DMS153 treated with DMSO at 0.1 percent for 48 hours (cell line): ENCODE data around the gene HDGF.

Experiments used
- DNase-seq: peaks from one replicate; lab custom pipeline; 2025; ENCODE audit not compliant: unreplicated experiment; lab: John Stamatoyannopoulos, UW

The HDGF gene

GRCh38 chr1:156725683-156726280 is 25.7 kb downstream of the HDGF start:
- DNase-seq: peak; percentile 96

- DNase-seq: no peak
Measured at GRCh38 chr1:156721535-156721934, 29.9 kb downstream of the HDGF start.

- no peak for DNase-seq
Measured at GRCh38 chr1:156721131-156721530, 30.3 kb downstream of the HDGF start.

- no peak for DNase-seq
Measured at GRCh38 chr1:156717351-156717750, 34.1 kb downstream of the HDGF start.

GRCh38 chr1:156714830-156715229 is 36.6 kb downstream of the HDGF start:
- no peak for DNase-seq

GRCh38 chr1:156712626-156713025 is 38.8 kb downstream of the HDGF start:
- no peak for DNase-seq

GRCh38 chr1:156711011-156711817 is 40.3 kb downstream of the HDGF start:
- DNase-seq: no peak

- no peak for DNase-seq
Measured at GRCh38 chr1:156709757-156710489, 41.6 kb downstream of the HDGF start.

- no peak for DNase-seq
Measured at GRCh38 chr1:156709031-156709430, 42.4 kb downstream of the HDGF start.

- no peak for DNase-seq
Measured at GRCh38 chr1:156708218-156708661, 43.2 kb downstream of the HDGF start.

- no peak for DNase-seq
Measured at GRCh38 chr1:156707417-156708217, 43.9 kb downstream of the HDGF start.

- DNase-seq: no peak
Measured at GRCh38 chr1:156706657-156707416, 44.6 kb downstream of the HDGF start.

- DNase-seq: peak; percentile 74
Measured at GRCh38 chr1:156705918-156706656, 45.4 kb downstream of the HDGF start.

GRCh38 chr1:156705321-156705917 is 46.1 kb downstream of the HDGF start, which contains the start of gene CRABP2:
CRABP2 (minus strand) TSS chr1:156705583; CDS start chr1:156705446, 137 bp downstream.
- peak; percentile 67 for DNase-seq

- DNase-seq: no peak
Measured at GRCh38 chr1:156704930-156705320, 46.5 kb downstream of the HDGF start.

- no peak for DNase-seq
Measured at GRCh38 chr1:156704166-156704711, 47.2 kb downstream of the HDGF start.

- DNase-seq: no peak
Measured at GRCh38 chr1:156703741-156704140, 47.7 kb downstream of the HDGF start.

- DNase-seq: no peak
Measured at GRCh38 chr1:156703336-156703735, 48.1 kb downstream of the HDGF start.
